Cerebellar cortex (tissue), 1 donor: Measurements from ENCODE around the gene HYLS1.

ENCODE experiments used
- DNase-seq: peaks from one replicate; pipeline ENCODE4 v3.0.0-alpha.2; 2015; ENCODE audit warnings: low spot score

The HYLS1 gene

GRCh38 chr11:125933030-125933813 is 45.8 kb downstream of the HYLS1 start:
- no peak for DNase-seq

- no peak for DNase-seq
Observed at GRCh38 chr11:125934473-125934872, 47.0 kb downstream of the HYLS1 start.

- DNase-seq, result no peak
Observed at GRCh38 chr11:125935056-125935455, 47.6 kb downstream of the HYLS1 start.

- DNase-seq, result no peak
Observed at GRCh38 chr11:125935618-125936199, 48.2 kb downstream of the HYLS1 start.

GRCh38 chr11:125938418-125938817 is 51.0 kb downstream of the HYLS1 start:
- DNase-seq, result no peak

- no peak for DNase-seq
Observed at GRCh38 chr11:125939081-125939521, 51.6 kb downstream of the HYLS1 start.

GRCh38 chr11:125940145-125940544 is 52.7 kb downstream of the HYLS1 start:
- no peak for DNase-seq

GRCh38 chr11:125941267-125941618 is 53.8 kb downstream of the HYLS1 start:
- DNase-seq, result no peak

GRCh38 chr11:125941619-125942611 is 54.4 kb downstream of the HYLS1 start:
- peak; percentile 80 for DNase-seq

- DNase-seq, result no peak
Observed at GRCh38 chr11:125942771-125943428, 55.4 kb downstream of the HYLS1 start.

- no peak for DNase-seq
Observed at GRCh38 chr11:125943661-125944349, 56.3 kb downstream of the HYLS1 start.

GRCh38 chr11:125944350-125945010 is 57.0 kb downstream of the HYLS1 start:
- no peak for DNase-seq

GRCh38 chr11:125945011-125945796 is 57.7 kb downstream of the HYLS1 start:
- no peak for DNase-seq

GRCh38 chr11:125945797-125946520 is 58.5 kb downstream of the HYLS1 start, which contains the start of gene VSIG10L2:
Gene VSIG10L2, plus strand, starts transcription at chr11:125946044. Its CDS starts 12 bp downstream, at chr11:125946056.
- DNase-seq, result no peak

GRCh38 chr11:125946712-125947418 is 59.4 kb downstream of the HYLS1 start:
- DNase-seq, result no peak

GRCh38 chr11:125947419-125948277 is 60.2 kb downstream of the HYLS1 start:
- DNase-seq, result no peak

- no peak for DNase-seq
Observed at GRCh38 chr11:125948278-125949051, 61.0 kb downstream of the HYLS1 start.
